ENCODE data around the gene OASL. TPM values are rescaled to one million over a fixed set of nuclear protein-coding genes. Genes with fewer than 3 reads are reported as not detected.

The OASL gene
- total RNA-seq, 4 donors from 2014 or later: 0.26 to 0.75 (median 0.46) TPM

GRCh38 chr12:121001841-121002483 lies 37.1 kb downstream of the OASL start:
- Histone ChIP-seq H3K27me3 (peaks cover 0 to 26% (median 7%) of the 10 kb centered on the region in 4 donors), H3K27ac (replicated peaks in 1 of 4) (no peak overlapping the region), H3K4me1 (peaks cover 0 to 7% (median 0%) of the 10 kb centered on the region in 4 donors), H3K36me3 (peaks cover 10 to 64% (median 55%) of the 10 kb centered on the region in 4 donors), H3K9me3 (no peaks in the 10 kb centered on the region), H3K4me3 (no peak overlapping the region)
- TF ChIP-seq POLR2AphosphoS5 (IDR thresholded peaks at IDR 0.05): no peak
- no peak for TF ChIP-seq EP300 (IDR thresholded peaks at IDR 0.05)
- no peak for TF ChIP-seq CTCF (IDR thresholded peaks at IDR 0.05)
- TF ChIP-seq POLR2A (IDR thresholded peaks at IDR 0.05; ENCODE audit: low read depth): no peak
- WGBS: 79% methylated on average over 12 of the region's 16 CpGs
- intact Hi-C loops (cut with DNase I): no loop called here
- DNase-seq (ENCODE audit: extremely low spot score): no peak

- TF ChIP-seq CTCF (IDR thresholded peaks at IDR 0.05) (no peak), POLR2A (IDR thresholded peaks at IDR 0.05; ENCODE audit: low read depth) (no peak), POLR2AphosphoS5 (IDR thresholded peaks at IDR 0.05) (no peak), EP300 (IDR thresholded peaks at IDR 0.05) (no peak)
- no CpG with 5 or more reads among the region's 11 CpGs for WGBS
- no peak for DNase-seq (ENCODE audit: extremely low spot score)
- Histone ChIP-seq H3K27ac (replicated peaks in 1 of 4) (no peak overlapping the region), H3K4me1 (peaks cover 0 to 7% (median 0%) of the 10 kb centered on the region in 4 donors), H3K36me3 (peaks cover 10 to 55% (median 49%) of the 10 kb centered on the region in 4 donors), H3K9me3 (no peaks in the 10 kb centered on the region), H3K27me3 (peaks cover 0 to 33% (median 7%) of the 10 kb centered on the region in 4 donors), H3K4me3 (no peak overlapping the region)
- intact Hi-C loops (cut with DNase I): no loop called here
These were observed 38.0 kb downstream of the OASL start for GRCh38 chr12:121001060-121001459.

GRCh38 chr12:121000530-121000929 lies 38.5 kb downstream of the OASL start:
- intact Hi-C loops (cut with DNase I): no loop called here
- whole genome bisulfite sequencing: 81% methylated on average over 8 of the region's 11 CpGs
- no peak for DNase-seq (ENCODE audit: extremely low spot score)

GRCh38 chr12:120999191-121000120 lies 39.6 kb downstream of the OASL start:
- intact Hi-C loops (cut with DNase I): no loop called here
- WGBS: 40% methylated on average over 20 of the region's 23 CpGs

More at GRCh38 chr12:121000530-121000929, 38.5 kb downstream of the OASL start:
- H3K36me3 ChIP-seq: peaks cover 10 to 50% (median 43%) of the 10 kb centered on the region in 4 donors
- H3K9me3 ChIP-seq: no peaks in the 10 kb centered on the region
- H3K4me3 ChIP-seq: no peak overlapping the region
- peaks cover 0 to 35% (median 7%) of the 10 kb centered on the region in 4 donors for H3K27me3 ChIP-seq
- TF ChIP-seq POLR2AphosphoS5 (IDR thresholded peaks at IDR 0.05) (no peak), CTCF (IDR thresholded peaks at IDR 0.05) (no peak), POLR2A (IDR thresholded peaks at IDR 0.05; ENCODE audit: low read depth) (no peak), EP300 (IDR thresholded peaks at IDR 0.05) (no peak)
- H3K27ac ChIP-seq (replicated peaks in 1 of 4): no peak overlapping the region
- peaks cover 0 to 7% (median 0%) of the 10 kb centered on the region in 4 donors for H3K4me1 ChIP-seq

More at GRCh38 chr12:120999191-121000120, 39.6 kb downstream of the OASL start:
- no peaks in the 10 kb centered on the region for H3K9me3 ChIP-seq
- TF ChIP-seq POLR2A (IDR thresholded peaks at IDR 0.05; ENCODE audit: low read depth) (no peak), POLR2AphosphoS5 (IDR thresholded peaks at IDR 0.05) (no peak), EP300 (IDR thresholded peaks at IDR 0.05) (no peak), CTCF (IDR thresholded peaks at IDR 0.05) (no peak)
- H3K4me3 ChIP-seq: no peak overlapping the region
- H3K27ac ChIP-seq (replicated peaks in 1 of 4): no peak overlapping the region
- no peak for DNase-seq (ENCODE audit: extremely low spot score)
- peaks cover 0 to 7% (median 0%) of the 10 kb centered on the region in 4 donors for H3K4me1 ChIP-seq
- peaks cover 6 to 39% (median 35%) of the 10 kb centered on the region in 4 donors for H3K36me3 ChIP-seq
- peaks cover 0 to 35% (median 7%) of the 10 kb centered on the region in 4 donors for H3K27me3 ChIP-seq
